Stimulated activated CD4-positive, alpha-beta T cell treated with anti-CD3 and anti-CD28 coated beads, Interleukin-2, amount 100 ng/mL, for 48 hours (primary cell): ENCODE results near the gene PBXIP1.
"Not testable (repeated sequence)": the region's sequence is repeated elsewhere in the genome, so short reads cannot be mapped to it uniquely, and the experiment has no call there.

ENCODE experiments used
- DNase-seq, 2 donors: peaks; one replicate each; pipeline ENCODE4 v3.0.0-alpha.2; 2020

Gene PBXIP1

DNA sequence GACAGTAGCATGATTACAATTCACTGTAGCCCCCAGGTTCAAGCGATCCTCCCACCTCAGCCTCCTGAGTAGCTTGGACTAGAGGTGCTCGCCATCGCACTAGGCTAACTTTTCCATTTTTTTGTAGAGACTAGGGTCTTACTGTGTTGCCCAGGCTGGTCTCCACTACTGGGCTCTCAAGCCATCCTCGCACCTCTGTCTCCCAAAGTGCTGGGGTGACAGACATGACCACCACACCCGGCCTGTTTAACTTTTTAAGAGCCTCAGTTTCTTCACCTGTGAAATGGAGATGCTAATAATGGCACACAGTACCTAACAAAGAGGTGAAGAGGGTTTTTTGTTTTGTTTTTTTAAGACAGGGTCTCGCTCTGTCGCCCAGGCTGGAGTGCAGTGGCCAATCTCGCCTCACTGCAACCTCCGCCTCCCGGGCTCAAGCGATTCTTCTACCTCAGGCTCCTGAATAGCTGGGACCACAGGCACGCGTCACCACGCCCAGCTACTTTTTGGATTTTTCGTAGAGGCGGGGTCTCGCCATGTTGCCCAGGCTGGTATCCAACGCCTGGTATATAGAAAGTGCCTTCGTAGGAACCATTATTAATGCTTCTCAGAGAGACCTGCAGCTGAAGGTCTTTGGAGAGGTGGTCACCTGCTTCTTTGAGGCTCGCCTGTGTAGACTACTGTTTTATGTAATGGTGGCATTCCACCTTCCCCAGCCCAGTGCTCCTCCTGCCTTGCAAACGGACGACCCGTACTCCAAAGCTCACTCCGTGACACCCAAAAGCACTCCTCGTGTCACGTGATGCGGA, 19.9 kb downstream of the PBXIP1 start:
- no peak for DNase-seq

DNA sequence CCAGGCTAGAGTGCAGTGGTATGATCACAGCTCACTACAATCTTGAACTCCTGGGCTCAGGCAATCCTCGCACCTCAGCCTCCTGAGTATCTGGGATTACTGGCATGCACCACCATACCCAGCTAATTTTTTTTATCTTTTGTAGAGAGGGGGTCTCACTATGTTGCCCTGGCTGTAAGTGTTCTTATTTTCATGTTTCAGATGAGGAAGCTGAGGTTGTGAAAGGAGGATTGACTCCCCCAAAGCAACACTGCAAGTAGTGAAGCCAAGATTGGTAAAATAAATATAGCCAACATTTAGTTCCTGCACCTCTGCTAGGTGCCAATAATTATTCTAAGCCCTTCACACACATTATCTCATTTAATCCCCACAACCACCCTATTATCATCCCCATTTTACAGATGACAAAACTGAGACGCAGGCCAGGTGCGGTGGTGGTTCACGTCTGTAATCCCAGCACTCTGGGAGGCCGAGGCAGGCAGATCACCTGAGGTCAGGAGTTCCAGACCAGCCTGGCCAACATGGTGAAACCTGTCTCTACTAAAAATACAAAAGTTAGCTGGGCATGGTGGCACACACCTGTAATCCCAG, 21.4 kb downstream of the PBXIP1 start:
- DNase-seq = no peak

DNA sequence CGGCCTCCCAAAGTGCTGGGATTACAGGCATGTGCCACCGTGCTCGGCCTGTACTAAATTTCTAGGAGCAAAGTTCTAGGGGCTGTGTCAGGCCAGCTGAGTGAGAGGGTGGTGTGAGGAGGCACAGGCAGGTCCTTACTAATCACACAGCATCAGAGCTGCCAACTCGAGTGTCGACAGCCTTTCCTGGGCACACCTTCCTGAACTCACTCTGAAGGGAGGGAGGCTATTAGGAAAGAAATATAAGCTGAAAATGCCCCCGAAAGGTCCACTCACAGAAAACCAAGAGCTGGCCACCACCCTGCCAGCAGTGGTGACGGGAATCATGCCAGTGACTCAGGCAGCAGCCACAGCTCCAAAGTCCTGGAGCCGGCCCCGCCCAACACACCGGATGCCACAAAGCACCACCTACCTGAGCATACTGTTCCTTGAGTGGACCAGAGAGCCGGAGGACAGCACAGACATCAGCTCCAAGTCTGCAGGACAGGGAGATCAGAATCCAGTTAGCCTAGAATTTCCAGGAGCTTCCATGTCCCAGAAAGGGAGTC, 23.9 kb downstream of the PBXIP1 start:
- no peak for DNase-seq

DNA sequence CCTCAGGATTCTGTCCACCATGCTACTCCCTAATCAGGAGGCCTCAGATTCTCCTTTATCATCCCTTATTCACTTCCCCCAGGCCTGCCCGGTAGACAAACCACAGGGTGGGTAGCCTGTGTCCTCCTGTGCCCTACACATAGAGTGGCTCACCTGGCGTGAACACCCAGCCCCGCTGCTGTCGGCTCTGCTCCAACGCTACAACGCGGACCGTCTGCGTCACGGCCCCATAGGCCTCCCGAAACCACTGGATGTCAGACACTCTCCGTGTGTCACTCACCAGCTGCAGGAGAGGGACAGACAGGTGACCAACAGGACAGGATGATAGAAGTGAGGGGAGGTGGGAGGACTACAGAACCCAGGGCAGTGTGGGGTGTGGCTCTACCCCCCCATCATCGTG, 29.7 kb downstream of the PBXIP1 start:
- DNase-seq = no peak

DNA sequence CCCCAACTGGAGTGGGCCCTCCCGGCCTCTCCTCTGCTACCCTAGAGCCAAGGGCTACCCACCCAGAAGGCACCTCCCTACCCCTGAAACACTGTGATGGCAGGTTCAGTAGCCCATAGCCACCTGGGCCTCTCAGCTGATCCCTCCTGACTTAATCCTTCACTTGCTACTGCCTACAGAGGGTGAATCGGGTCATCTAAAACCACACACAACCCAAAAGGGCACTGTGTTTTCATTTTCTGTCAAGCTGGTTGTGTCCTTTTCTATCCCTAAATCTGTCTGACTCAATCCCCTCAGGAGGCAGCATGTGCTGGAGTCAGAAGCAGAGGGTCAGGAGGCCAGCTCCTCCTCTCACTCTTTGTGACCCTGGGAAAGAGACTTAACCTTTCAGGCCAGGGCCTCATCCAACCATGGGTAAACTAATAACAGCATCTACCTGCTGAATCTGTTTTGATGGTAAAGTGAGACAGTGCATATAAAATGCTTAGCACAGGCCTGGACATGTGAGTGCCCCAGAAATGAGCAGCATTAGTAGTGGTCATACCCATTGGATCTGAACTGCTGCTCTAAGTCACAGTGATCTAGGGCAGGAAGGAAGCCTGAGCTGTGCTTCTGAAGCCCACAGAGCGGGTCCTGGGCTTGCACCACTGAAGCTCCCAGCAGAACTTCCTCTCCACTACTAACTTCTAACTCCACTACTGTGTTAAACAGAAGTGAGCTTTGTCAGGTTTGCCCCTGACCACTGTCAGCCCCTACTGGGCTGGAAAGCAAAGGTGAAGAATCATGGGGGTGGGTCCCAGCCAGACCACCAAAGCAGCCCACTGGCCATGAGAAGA, 30.3 kb downstream of the PBXIP1 start:
- DNase-seq = no peak

DNA sequence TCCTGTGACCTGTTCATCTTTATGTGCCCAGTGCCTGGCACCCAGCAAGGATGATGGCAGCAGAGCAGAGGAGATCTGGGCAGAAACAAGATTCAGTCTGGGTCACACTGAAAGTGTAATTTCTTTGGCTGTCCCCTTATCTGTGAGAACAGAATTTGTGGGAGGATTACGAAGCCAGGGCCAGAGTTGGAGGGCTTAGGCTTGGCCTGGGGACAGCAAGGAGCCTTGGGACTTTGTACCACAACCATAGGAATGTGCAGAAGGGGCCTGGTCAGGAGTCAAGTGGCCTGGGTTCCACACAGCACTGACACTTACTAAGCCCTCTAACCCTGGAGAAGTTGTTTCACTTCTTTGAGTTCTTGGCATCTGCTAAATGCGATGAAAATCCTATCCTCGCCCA, 32.2 kb downstream of the PBXIP1 start:
- no peak for DNase-seq

DNA sequence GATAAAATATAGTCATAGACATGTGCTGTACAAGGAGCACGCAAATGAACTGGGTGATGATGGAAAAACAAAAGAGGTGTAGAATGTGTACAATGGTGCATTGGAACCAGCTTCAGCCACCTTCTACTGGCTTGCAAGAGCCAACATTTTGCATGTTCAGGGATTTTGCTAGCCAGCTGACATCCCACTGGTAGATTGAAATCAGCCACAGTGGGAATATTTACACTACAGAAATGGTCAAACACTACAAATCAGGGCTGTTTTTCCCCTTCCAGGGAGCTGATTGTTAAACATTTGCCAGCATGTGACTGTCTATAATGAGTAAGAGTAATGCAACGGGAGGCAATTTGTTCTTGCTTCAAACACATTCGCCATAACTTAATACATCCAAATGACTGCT, 42.6 kb downstream of the PBXIP1 start:
- no peak for DNase-seq

DNA sequence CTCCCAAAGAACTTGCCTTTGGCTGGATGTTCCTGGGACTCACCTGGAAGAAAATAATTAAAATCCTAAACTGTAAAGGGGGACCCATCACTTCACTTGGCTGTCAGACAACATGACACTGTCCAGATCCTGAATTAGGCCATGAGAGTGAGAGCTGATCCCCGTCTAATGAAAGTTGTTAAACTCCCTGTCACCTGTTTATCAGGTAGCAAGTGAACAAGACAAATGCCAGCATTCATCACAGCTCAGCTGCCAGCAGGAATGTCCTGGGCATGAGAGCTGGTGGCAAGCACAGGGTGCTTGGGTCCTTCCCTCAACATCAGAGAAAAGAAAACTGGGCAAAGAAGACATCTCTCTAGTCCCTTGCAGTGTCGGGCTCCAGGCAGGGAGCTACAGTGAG, 43.1 kb downstream of the PBXIP1 start:
- no peak for DNase-seq

DNA sequence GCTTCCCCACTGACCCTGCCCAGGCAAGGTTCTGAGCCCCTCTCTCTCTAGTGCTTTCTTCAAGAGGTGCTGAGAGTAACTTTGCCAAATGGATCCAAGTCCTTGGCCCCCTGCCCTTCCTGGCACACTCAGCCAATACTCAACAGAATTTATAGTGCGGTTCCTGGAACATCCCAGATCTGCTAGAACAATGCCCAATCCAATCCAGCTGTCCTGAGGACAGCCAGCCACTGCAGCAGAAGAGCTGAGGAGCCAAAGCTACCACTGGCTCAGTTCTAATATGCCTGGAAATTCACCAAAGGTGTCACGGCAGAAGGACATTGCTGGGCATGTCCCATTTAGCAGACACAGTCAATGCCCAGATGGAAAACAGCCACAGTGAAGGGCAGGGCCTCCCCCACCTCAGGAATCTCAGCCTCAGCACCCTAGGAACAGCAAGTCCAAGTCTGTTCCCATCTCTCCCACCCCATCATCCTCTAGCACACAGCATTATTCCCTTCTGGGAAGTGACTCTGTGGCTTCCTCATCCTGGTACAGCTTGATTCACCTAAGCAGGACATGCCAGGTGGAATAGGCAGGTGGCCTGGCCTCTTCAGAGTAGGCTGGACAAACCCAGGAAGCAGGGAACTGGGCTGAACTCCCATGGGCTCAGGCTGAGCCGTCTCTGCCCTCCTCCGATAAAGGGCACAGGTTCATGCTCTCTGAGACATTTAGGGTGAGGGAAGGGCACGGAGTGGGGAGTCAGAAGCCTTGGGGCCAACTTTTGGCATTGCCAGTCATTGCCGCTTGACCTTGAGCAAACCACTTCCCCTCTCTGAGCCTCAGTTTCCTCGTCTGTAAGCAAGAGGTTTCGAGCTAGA, 44.0 kb downstream of the PBXIP1 start:
- DNase-seq = no peak

DNA sequence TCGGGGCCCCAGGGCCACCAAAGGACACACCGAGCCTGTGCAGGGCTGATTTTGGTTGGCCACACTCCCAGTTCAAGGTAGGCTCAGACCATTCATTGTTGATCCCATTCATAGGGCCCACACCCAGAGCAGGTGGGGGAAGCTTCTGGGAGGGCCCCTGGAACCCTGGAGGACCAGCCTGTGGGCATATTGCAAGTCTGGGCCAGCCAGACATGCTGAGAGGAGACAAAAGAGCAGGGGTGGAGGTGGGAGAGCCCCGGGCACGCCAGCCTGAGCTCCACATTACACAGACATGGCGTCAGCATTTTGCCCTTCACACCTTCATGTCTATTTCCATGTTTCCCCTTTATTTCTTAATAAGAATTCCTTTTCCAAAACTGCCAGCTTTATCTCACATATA, 45.0 kb downstream of the PBXIP1 start:
- no peak for DNase-seq

DNA sequence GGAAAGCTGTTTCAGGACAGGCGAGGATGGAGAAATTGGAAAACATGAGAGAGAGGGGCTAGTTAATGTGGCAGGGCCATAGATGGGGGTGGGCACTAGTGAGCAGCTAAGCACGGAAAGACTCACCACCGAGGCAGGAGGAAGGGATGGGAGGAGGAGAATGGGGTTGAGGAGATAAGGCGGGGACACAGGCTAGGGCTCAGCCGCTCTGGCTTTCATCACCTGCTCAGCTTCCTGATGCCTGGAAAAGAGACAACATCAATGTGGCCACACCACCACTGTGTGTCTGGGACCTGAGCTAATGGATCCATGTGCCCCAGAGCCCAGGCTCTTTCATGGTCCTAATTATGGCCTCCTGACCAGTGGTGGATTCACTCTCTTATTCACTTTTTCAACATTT, 47.0 kb downstream of the PBXIP1 start:
- no peak for DNase-seq

DNA sequence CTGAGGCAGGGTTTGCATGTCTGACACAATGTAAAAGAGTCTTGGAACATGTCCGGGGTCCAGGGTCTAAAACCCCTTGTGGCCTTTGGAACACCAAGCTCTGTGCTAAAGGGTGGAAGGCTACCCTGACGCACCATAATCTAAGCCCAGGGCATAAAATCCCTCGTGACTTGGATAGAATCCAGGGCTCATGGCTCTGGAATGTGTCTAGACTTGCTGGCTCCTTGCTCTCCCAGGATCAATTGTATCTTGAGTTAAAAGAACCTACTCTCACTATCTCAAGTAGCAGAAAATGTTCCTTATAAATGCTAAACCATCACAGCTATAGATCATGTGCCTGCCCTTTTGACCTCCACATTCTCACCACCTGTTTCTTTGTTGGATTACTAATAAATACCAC, 47.8 kb downstream of the PBXIP1 start:
- not testable (repeated sequence) for DNase-seq

DNA sequence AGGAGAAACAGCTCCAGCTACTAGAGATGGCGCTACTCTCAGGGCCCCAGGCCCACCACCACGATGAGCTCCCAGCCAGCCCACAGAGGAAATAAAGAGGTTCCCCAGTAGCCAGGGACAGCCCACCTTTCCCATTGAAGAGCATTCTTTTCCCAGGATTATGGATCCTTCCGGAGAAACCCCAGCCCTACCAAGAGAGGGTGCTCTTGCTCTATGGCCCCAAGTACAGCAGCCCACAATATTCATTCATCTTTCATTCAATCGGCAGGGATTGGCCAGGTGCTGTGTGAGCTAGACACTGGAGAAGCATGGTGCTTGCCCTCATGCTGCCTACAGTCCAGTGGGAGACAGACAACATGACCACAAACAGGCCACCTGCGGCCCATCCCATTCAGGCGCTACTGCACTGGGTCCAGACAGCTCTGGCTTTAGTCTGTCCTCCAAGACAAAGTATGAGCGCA, 49.2 kb downstream of the PBXIP1 start:
- DNase-seq = no peak

DNA sequence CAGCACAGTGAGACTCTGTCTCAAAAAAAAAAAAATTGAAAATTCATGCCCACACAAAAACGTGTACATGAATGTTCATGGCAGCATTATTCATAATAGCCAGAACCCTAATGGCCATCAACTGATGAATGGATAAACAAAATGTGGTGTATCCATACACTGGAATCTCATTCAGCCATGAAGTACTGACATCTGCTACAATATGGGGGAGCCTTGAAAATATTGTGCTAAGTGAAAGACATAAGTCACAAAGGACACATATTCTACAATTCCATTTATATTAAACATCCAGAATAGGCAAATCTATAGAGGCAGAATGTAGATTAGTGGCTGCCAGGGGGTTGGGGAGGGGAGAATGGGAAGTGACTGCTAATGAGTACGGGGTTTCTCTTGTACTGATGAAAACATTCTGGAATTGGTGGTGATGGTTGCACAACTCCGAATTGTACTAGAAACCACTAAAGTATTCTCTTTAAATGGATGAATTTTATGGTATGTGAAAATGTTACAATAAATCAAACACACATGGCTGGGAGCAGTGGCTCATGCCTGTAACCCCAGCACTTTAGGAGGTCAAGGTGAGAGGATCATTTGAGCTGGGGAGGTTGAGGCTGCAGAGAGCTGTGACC, 52.8 kb downstream of the PBXIP1 start:
- DNase-seq = no peak

DNA sequence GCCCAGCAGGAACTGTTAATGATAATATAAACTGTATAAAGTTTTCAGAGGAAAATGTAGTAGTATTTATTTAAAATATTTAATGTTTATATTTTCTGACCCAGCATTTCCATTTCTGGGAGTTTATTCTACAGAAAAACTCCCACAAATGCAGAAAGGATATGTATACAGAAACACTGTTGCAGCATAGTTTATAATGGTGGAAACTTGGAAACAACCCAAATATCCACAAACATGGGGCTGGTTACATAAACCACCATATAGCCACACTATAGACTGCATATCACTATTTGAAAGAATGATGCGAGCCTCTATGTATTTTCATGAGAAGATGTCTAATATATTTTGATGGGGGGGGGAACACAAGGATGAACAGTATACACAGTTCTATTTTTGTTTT, 54.3 kb downstream of the PBXIP1 start:
- no peak for DNase-seq

DNA sequence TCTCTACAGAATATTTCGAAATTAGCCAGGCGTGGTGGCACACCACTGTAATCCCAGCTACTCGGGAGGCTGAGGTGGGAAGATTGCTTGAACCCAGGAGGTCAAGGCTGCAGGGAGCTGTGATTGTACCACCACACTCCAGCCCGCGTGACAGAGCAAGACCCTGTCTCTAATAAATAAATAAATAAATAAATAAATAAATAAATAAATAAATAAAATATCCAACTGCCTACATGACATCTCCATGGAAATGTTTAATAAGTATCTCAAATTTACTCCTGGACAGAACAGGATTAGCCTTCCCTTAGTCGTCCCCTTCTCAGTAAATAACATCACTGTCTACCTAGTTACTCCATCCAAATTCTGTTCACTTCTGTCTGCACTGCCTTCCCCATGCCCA, 56.9 kb downstream of the PBXIP1 start:
- DNase-seq = no peak

DNA sequence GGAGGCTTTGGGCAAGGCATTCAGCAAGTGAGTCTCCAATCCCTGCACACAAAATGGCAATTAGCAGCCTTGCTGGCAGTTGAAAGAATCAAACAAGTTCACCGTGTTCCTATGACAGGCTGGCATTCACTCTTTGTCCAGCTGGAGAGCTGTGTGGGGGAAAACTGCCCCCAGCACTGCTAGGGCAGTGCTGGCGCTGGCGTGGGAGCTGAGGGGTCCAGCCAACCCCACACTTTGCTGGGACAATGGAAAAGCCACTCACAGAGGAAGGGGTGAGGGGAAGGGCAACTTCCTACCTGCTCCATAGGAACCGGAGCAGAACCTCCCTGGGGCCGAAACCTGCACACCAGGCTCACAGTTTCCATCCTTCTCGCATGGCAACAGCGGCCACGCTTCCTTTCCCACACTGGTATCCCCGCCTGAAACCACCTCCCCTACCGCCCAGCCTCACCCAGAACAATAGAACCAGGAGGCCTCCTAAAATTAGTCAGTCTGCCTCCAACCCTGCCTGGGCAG, 59.1 kb downstream of the PBXIP1 start:
- no peak for DNase-seq

DNA sequence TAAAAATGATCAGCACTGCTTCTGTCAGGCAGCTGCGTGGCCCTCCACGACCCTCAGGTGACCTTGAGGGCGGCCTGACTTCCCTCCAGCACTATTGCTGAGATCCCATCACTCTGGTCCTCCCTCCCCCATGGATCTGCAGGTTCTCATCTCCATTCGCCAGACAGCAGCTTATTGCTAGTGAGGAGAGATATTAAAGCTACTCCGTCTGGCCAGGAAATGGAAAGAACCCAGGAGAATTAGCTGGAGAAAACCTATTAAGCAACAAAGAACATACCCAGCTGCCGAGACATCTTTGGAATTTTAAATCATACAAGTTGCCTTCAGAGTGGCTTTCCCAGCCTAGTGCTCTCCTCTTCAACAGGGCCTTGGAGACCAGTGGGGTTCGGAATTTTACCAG, 60.1 kb downstream of the PBXIP1 start:
- DNase-seq = no peak
